Upper lobe of right lung (tissue), 1 donor: ENCODE results near the gene LONP2. TPM values are rescaled to one million over a fixed set of nuclear protein-coding genes. Genes with fewer than 3 reads are reported as not detected.

Experiments used
- ATAC-seq: fragments of 200-7000 bp; cut with Tn5 transposase; one replicate; pipeline ENCODE4 v1.9.1; 2020; ENCODE audit warnings: mild to moderate bottlenecking, moderate library complexity
- DNase-seq: peaks from one replicate; pipeline ENCODE4 v3.0.0-alpha.2; 2020
- H3K27ac ChIP-seq: fragments of 200-600 bp; one replicate; pipeline ENCODE4 v1.8.0; 2022
- H3K27me3 ChIP-seq: fragments of 200-600 bp; one replicate; pipeline ENCODE4 v1.8.0; 2022; ENCODE audit warnings: mild to moderate bottlenecking
- H3K36me3 ChIP-seq: fragments of 200-600 bp; one replicate; pipeline ENCODE4 v1.8.0; 2022
- H3K4me1 ChIP-seq: fragments of 200-600 bp; one replicate; pipeline ENCODE4 v1.8.0; 2022
- H3K4me3 ChIP-seq: fragments of 200-600 bp; one replicate; pipeline ENCODE4 v1.8.0; 2022; ENCODE audit warnings: mild to moderate bottlenecking
- H3K9me3 ChIP-seq: fragments of 200-600 bp; one replicate; pipeline ENCODE4 v1.8.0; 2022
- CTCF ChIP-seq: fragments of 200-600 bp; IDR thresholded peaks from one replicate; pipeline ENCODE4 v1.8.0; 2022; ENCODE audit warnings: antibody characterized with exemption
- intact Hi-C: fragments of 100-400 bp; cut with DNase I; formaldehyde crosslinking; loops from one replicate; pipeline ENCODE4 v1.11.0; 2022
- total RNA-seq: library from RNA; stranded (reverse); fragmentation: NEBNext Ultra II Directional; extraction: Animal tissue kit (Norgen Biotek cat#: 25700); gene quantifications from one replicate; pipeline ENCODE4 v1.2.1, GENCODE V29; 2021
- donor health status: DM: no; HTN: yes; CAD: no; lungs with severe emphysema.

LONP2 gene
- total RNA-seq, 1 donor from 2014 or later = 63.3 TPM

GRCh38 chr16:48335961-48336360 lies 91.9 kb downstream of the LONP2 start:
- DNase-seq = no peak
- no peak overlapping the region for H3K4me3 ChIP-seq

GRCh38 chr16:48340054-48340453 lies 96.0 kb downstream of the LONP2 start:
- Histone ChIP-seq H3K4me3 (no peak overlapping the region), H3K9me3 (no peaks in the 10 kb centered on the region), H3K36me3 (peaks cover 61% of the 10 kb centered on the region), H3K4me1 (peaks cover 12% of the 10 kb centered on the region), H3K27ac (no peak overlapping the region), H3K27me3 (no peaks in the 10 kb centered on the region)
- DNase-seq = no peak
- no peak for ATAC-seq
- intact Hi-C loops = no loop called here
- TF ChIP-seq CTCF = no peak

More at GRCh38 chr16:48335961-48336360, 91.9 kb downstream of the LONP2 start:
- no peak for ATAC-seq
- intact Hi-C loops = no loop called here
- Histone ChIP-seq H3K36me3 (peaks cover 53% of the 10 kb centered on the region), H3K9me3 (no peaks in the 10 kb centered on the region), H3K27ac (no peak overlapping the region), H3K27me3 (no peaks in the 10 kb centered on the region), H3K4me1 (peaks cover 14% of the 10 kb centered on the region)
- no peak for TF ChIP-seq CTCF

- no peak for DNase-seq
- no peak for TF ChIP-seq CTCF
- H3K9me3 ChIP-seq = no peaks in the 10 kb centered on the region
- H3K4me1 ChIP-seq = peaks cover 4% of the 10 kb centered on the region
- intact Hi-C loops = no loop called here
- H3K27ac ChIP-seq = no peak overlapping the region
- H3K36me3 ChIP-seq = peaks cover 41% of the 10 kb centered on the region
- no peak overlapping the region for H3K4me3 ChIP-seq
- no peak for ATAC-seq
- H3K27me3 ChIP-seq = no peaks in the 10 kb centered on the region
Observed at GRCh38 chr16:48342591-48342990, 98.5 kb downstream of the LONP2 start.

GRCh38 chr16:48347191-48347865 lies 103.2 kb downstream of the LONP2 start:
- Histone ChIP-seq H3K36me3 (peaks cover 54% of the 10 kb centered on the region), H3K27ac (peak overlapping the region; percentile 26), H3K4me3 (no peak overlapping the region), H3K4me1 (peaks cover 4% of the 10 kb centered on the region), H3K9me3 (no peaks in the 10 kb centered on the region), H3K27me3 (no peaks in the 10 kb centered on the region)
- no peak for DNase-seq
- TF ChIP-seq CTCF = no peak
- ATAC-seq = peak; percentile 50
- intact Hi-C loops = no loop called here

GRCh38 chr16:48347980-48348379 lies 103.9 kb downstream of the LONP2 start:
- no peak for TF ChIP-seq CTCF
- no peaks in the 10 kb centered on the region for H3K27me3 ChIP-seq
- H3K36me3 ChIP-seq = peaks cover 54% of the 10 kb centered on the region
- peaks cover 4% of the 10 kb centered on the region for H3K4me1 ChIP-seq
- no peaks in the 10 kb centered on the region for H3K9me3 ChIP-seq
- H3K4me3 ChIP-seq = no peak overlapping the region
- intact Hi-C loops = no loop called here
- H3K27ac ChIP-seq = no peak overlapping the region
- ATAC-seq = no peak
- no peak for DNase-seq
